Urinary bladder (tissue), 4 donors: ENCODE data around the gene PPM1N. TPM values are rescaled to one million over a fixed set of nuclear protein-coding genes. Genes with fewer than 3 reads are reported as not detected.
"Not testable (repeated sequence)": the region's sequence is repeated elsewhere in the genome, so short reads cannot be mapped to it uniquely, and the experiment has no call there.

Source experiments
- DNase-seq: peaks from one replicate; pipeline ENCODE4 v3.0.0-alpha.2; 2015; ENCODE audit errors: extremely low spot score
- H3K27ac ChIP-seq: one replicate; pipeline ENCODE4 v1.5.1; 2013; ENCODE audit warnings: low read depth, mild to moderate bottlenecking, moderate library complexity
- H3K36me3 ChIP-seq: one replicate; pipeline ENCODE4 v1.6.1; 2013; ENCODE audit warnings: mild to moderate bottlenecking, moderate library complexity; ENCODE audit not compliant: insufficient read depth
- H3K4me1 ChIP-seq: one replicate; pipeline ENCODE4 v1.6.1; 2013; ENCODE audit warnings: mild to moderate bottlenecking, moderate library complexity; ENCODE audit not compliant: insufficient read depth
- H3K4me3 ChIP-seq: one replicate; pipeline ENCODE4 v1.5.1; 2013; ENCODE audit warnings: low read depth, low read length
- WGBS: extraction: QIAGEN DNeasy Blood & Tissue Kit; methylation state at CpG from one replicate; pipeline ENCODE4 v1.1.7; 2013; 5-methylcytosine and 5-hydroxymethylcytosine counted together
- polyA plus RNA-seq: library from polyadenylated mRNA; stranded (reverse); fragments of 200-250 nt; gene quantifications from one replicate; pipeline ENCODE4 v1.2.3, GENCODE V29; 2013
- total RNA-seq: library from RNA; depleted of rRNA; stranded (reverse); fragments of >200 nt; gene quantifications from one replicate; pipeline ENCODE4 v1.2.3, GENCODE V29; 2014
- donor health status: healthy with polysubstance abuse.
- donor health status: healthy.

Gene PPM1N
- total and polyA plus RNA-seq, 2 donors = 0.53 to 5.3 TPM

DNA sequence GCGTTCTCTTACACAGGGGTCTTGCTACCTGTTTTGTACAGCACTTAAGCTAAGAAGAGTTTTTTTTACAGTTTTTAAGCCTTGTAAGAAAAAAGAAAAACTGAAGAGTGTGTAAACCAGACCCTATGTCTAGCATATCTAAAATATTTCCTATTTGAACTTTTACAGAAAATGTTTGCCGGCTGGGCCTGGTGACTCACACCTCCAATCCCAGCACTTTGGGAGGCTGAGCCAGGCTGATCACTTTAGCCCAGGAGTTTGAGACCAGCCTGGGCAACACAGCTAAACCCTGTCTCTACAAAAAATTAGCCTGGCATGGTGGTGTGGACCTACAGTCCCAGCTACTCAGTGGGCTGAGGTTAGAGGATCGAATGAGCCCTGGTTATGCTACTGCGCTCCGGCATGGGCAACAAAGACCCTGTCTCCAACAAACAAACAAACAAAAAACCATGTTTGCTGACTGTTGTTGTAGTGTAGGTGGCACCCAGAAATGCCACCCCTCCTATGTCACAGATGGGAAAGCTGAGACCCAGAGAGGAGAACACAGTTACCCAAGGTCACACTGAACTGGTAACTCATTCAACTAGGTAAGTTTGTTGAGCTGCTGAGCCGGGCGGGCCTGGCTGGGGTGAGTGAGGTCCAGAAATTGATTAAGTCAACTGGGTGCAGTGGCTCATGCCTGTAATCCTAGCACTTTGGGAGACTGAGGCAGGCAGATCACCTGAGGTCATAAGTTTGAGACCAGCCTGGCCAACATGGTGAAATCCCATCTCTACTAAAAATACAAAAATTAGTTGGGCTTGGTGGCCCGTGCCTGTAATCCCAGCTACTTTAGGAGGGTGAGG, 7.1 kb downstream of the PPM1N start:
- Histone ChIP-seq H3K4me3 (no peak overlapping the region), H3K36me3 (no peaks in the 10 kb centered on the region), H3K27ac (no peak overlapping the region), H3K4me1 (no peaks in the 10 kb centered on the region)
- WGBS = 82% methylated on average over 8 of the region's 8 CpGs
- no peak for DNase-seq

DNA sequence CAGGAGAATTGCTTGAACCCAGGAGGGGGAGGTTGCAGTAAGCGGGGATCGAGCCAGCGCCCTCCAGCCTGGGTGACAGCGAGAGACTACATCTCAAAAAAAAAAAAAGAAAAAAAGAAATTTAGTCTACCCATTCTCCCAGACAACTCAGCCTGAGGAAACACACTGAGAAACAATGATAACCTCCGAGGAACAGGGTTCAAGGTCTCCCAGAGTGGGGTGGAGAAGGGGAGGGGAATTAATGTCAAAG, 7.7 kb downstream of the PPM1N start:
- DNase-seq = no peak
- WGBS = 61% methylated on average over 5 of the region's 5 CpGs
- Histone ChIP-seq H3K36me3 (no peaks in the 10 kb centered on the region), H3K4me1 (no peaks in the 10 kb centered on the region), H3K27ac (peak overlapping the region; percentile 59), H3K4me3 (no peak overlapping the region)

DNA sequence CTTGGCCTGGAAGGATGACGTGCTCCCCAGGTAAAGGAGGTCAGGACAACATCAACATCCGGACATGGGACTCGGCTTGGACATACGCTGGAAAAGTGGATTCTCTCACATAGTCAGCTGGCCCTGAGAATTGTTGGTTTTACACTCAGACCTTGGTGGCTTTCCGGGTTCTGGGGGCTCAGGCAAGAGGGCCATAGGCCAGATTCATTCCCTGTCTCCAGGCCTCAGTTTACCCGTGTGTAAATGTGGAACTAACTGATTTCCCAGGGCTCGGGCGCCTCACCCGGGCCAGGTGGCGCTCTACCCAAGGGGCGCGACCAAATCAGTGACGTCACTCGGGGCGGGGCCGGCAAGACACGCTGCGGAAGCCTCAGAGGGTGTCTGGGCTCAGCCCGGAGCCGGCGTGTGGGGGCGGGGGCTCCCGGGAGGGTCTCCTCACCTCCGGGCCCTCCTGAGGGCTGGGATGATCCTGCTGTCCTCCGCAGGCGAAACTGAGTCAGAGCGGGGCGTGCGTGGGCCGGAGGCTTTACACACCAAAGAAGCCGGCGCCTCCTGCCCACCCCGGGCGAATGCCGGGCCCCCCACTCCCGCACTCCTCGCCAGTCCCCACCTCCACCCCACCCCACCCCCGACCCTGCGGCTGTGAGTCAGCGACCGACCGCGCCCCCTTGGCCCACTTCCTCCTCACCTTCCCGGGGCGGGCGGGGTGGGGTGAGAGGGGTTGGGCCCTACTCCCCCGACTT, 8.2 kb downstream of the PPM1N start:
- WGBS = under 1% methylated on average over 47 of the region's 47 CpGs
- peak overlapping the region; percentile 93 for H3K4me3 ChIP-seq
- H3K36me3 ChIP-seq = no peaks in the 10 kb centered on the region
- peak; percentile 80 for DNase-seq
- no peaks in the 10 kb centered on the region for H3K4me1 ChIP-seq
- peak overlapping the region; percentile 84 for H3K27ac ChIP-seq

DNA sequence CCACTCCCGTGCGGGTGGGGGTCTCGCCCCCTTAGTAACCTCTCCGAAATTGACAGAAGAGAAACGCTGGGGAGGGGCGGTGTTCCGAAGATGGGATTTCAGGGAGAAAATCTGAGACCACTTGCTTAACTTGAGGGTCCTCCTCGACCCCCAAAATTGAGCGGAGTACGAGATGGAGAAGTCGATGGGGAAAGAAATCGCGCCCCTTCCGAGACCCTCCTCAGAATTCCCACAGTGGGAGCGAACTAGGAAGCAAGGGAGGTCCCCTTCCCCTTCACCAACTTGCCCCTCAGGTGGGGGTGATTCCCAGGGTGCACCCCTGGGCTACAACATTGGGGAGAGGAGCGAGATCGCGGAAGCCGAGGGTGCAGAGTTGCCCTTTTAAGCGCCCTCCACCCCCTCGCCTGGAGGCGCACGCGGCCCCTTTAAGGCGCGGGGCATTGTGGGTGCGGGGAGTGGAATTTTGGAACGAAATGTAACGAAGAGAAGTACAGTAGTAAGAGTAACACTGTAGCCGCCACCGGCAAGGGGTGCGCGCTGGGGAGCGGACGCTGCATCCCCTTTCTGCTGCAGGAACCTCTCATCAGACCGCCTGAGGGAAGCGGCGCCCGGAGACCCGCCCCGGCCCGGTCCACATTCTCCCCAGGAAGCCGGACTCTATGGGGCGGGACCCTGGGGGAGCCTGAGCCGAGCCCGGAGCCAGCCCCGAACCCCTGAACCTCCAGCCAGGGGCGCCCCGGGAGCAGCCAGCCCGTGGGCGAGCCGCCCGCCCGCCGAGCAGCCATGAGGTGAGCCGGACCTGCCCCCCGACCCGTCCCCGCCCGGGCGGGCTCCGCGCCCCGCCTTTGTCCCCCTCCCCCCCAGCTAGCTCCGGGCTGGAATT, 9.0 kb downstream of the PPM1N start, which contains the start of gene VASP:
TSS of gene VASP (plus strand) at position 491 of the 883 bp plus-strand sequence. CDS start at position 784, 293 bp downstream.
- under 1% methylated on average over 65 of the region's 65 CpGs for WGBS
- peak within 1 kb of the TSS; percentile 84 for H3K27ac ChIP-seq
- H3K36me3 ChIP-seq = no peaks in the 10 kb centered on the region
- peak within 1 kb of the TSS; percentile 93 for H3K4me3 ChIP-seq
- peak; percentile 69 for DNase-seq
- H3K4me1 ChIP-seq = no peaks in the 10 kb centered on the region

DNA sequence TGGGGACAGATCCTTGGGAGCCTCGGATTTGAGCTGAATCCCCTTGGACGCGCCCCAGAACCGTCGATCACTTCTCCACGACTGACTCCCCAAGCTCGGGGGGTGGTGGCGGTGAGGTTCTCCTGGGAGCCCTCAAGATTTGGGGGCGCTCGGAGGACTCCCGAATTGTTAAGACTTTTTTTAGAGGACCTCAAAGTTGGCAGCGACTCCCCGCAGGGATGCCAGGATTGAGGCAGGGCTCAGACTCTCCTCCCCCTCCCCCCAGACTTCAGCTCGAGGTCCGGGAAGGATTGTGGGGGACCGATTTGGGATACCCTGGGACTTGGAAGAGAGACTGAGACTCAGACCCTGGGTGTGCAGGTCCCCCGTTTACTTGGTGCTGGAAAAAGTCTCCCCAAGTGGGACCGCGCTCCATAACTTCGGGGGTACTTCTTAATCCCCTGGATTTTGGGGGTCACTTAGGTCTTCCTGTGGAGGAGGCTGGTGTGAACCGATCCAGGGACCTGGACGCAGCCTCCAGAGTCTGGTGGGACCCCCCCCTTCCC, 9.7 kb downstream of the PPM1N start:
- whole genome bisulfite sequencing = under 1% methylated on average over 22 of the region's 22 CpGs
- H3K4me1 ChIP-seq = no peaks in the 10 kb centered on the region
- peak overlapping the region; percentile 93 for H3K4me3 ChIP-seq
- peak overlapping the region; percentile 84 for H3K27ac ChIP-seq
- H3K36me3 ChIP-seq = no peaks in the 10 kb centered on the region
- no peak for DNase-seq

DNA sequence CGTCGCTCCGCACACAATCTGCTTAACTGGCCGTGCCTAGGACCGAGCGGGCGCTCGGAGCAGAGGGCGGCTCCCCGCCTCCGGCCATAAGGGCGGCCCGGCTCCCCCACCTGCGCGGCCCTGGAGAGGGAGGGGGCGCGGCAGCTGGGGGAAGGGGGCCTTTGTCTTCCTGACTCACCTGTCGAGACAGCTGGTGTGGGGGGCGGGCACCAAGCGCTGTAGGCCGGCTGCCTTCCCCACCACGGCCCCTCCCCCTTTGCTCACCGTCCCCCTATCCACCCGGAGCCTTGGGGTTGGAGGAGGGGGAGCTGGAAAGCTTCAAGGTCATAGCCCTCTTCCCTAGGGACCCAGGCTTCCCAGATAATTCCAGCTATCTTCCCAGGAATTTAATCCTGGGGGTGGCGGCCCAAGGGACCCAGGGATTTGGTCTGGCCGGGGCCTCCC, 10.2 kb downstream of the PPM1N start:
- no peak for DNase-seq
- under 1% methylated on average over 26 of the region's 26 CpGs for WGBS

DNA sequence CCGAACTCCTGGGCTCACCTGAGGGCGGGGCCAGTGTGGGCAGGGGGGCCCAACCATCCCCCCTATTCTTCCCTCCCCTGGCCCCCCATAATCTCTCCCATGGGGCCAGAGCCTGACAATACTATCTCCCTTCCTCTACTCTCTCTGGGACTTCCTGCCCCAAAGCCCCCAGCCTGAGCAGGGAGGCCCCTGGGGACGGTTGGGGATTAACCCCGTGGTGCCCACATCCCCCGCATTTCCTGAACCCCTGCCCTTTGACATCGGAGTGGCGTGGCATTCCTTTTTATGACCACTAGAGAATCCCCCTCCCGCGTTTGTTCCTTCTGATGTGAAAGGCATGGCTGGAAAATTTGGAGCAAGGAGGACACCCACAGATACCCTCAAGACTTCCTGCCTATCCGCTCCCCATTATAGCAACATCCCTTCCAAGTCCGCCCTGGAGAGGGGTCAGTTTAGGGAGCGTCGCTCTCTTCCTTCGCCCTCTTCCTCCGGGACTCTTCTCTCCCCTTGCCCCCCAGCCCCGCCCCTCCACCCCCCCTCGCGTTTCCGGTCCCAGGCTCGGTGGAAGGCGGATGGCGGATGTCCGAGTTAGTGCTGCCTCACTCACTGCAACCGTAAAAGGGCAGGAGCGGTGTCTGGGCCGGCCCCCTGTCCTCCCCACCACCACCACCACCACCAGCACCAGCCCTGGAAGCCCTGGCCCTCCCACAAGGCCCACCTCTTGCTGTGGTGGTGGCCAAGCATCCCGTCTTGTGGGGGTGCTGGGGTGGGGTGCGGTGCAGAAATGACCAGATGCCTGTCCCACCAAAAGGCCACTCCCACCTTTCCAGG, 10.8 kb downstream of the PPM1N start:
- H3K27ac ChIP-seq = peak overlapping the region; percentile 84
- no peaks in the 10 kb centered on the region for H3K4me1 ChIP-seq
- peak overlapping the region; percentile 93 for H3K4me3 ChIP-seq
- H3K36me3 ChIP-seq = no peaks in the 10 kb centered on the region
- no peak for DNase-seq
- under 1% methylated on average over 28 of the region's 28 CpGs for WGBS

More for the DNA sequence above, 10.2 kb downstream of the PPM1N start:
- Histone ChIP-seq H3K36me3 (no peaks in the 10 kb centered on the region), H3K27ac (peak overlapping the region; percentile 84), H3K4me1 (no peaks in the 10 kb centered on the region), H3K4me3 (peak overlapping the region; percentile 93)

DNA sequence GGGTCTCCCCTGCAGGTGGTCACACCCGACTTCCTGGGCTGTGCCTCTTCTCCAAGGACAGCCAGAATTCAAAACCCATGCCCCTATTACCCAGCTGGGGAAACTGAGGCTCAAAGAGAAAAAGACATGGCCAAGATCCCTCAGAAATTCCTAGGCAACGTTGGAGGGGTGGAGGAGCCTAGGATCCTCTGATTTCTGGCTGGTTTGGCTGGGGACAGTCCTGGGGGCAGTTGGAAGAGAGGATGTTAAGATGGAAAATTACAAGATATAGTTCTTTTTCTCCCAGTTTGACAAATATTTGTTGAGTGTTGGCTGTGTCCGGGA, 11.4 kb downstream of the PPM1N start:
- Histone ChIP-seq H3K27ac (peak overlapping the region; percentile 84), H3K4me3 (peak overlapping the region; percentile 93), H3K4me1 (peaks cover 1% of the 10 kb centered on the region), H3K36me3 (no peaks in the 10 kb centered on the region)
- DNase-seq = no peak
- 5% methylated on average over 3 of the region's 3 CpGs for whole genome bisulfite sequencing

DNA sequence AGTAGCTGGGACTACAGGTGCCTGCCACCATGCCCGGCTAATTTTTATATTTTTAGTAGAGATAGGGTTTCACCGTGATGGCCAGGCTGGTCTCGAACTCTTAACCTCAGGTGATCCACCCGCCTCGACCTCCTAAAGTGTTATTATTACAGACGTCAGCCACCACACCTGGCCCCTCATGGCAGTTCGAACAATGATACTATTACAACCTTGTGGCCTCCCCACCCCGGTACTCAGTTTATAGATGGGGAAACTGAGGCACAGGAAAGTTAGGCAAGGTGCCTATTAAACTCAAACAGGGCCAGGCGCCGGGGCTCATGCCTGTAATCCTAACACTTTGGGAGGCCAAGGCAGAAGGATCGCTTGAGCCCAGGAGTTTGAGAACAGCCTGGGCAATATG, 12.1 kb downstream of the PPM1N start:
- WGBS = 83% methylated on average over 11 of the region's 11 CpGs
- not testable (repeated sequence) for DNase-seq, H3K36me3 ChIP-seq, H3K4me1 ChIP-seq, H3K4me3 ChIP-seq, H3K27ac ChIP-seq

DNA sequence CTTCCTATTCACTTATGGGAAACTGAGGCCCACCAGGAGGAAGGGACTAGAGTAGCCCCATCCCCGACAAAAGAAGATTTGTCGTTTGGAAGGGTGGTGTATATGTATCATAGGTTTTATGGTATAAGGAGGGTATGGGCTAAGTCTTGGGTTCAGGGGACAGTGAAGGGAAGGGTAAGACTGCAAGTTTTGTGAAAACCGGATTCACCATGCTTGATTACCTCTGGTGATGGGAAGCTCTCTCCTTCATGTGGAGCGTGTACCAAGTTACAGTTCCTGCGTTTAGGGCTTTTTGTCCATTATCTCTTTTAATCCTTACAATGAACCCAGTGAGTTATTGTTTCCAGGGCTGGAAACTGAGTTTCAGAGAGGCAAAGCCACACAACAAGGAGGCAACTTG, 12.8 kb downstream of the PPM1N start:
- Histone ChIP-seq H3K27ac (no peak overlapping the region), H3K36me3 (no peaks in the 10 kb centered on the region), H3K4me3 (no peak overlapping the region), H3K4me1 (peaks cover 3% of the 10 kb centered on the region)
- no peak for DNase-seq
- 89% methylated on average over 5 of the region's 5 CpGs for WGBS

DNA sequence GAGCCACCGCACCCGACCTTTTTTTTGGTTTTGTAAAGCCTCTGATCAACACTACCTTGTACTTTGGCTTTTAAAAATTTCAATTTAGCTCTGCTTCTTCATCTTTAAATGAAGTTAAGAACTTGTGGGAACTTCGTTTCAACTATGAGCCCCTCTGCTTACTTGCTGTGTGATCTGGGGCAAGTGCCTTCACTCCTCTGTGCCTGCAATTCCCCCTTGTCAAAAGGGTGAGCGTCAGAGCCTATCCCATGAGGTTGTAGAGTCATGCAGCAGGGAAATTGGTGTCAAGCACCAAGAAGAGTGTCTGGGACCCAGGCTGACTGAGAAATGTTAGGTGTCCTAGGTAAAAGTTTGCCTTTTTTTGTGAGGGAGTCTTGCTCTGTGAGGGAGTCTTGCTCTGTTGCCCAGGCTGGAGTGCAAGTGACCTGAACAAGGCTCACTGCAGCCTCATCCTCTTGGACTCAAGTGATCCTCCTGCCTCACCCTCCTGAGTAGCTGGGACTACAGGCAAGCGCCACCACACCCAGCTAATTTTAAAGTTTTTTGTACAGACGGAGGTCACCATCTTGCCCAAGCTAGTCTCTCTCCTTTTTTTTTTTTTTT, 14.7 kb downstream of the PPM1N start:
- WGBS = 85% methylated on average over 6 of the region's 6 CpGs
- no peak for DNase-seq
- H3K36me3 ChIP-seq = no peaks in the 10 kb centered on the region
- H3K4me1 ChIP-seq = peaks cover 3% of the 10 kb centered on the region
- H3K27ac ChIP-seq = no peak overlapping the region
- H3K4me3 ChIP-seq = no peak overlapping the region

DNA sequence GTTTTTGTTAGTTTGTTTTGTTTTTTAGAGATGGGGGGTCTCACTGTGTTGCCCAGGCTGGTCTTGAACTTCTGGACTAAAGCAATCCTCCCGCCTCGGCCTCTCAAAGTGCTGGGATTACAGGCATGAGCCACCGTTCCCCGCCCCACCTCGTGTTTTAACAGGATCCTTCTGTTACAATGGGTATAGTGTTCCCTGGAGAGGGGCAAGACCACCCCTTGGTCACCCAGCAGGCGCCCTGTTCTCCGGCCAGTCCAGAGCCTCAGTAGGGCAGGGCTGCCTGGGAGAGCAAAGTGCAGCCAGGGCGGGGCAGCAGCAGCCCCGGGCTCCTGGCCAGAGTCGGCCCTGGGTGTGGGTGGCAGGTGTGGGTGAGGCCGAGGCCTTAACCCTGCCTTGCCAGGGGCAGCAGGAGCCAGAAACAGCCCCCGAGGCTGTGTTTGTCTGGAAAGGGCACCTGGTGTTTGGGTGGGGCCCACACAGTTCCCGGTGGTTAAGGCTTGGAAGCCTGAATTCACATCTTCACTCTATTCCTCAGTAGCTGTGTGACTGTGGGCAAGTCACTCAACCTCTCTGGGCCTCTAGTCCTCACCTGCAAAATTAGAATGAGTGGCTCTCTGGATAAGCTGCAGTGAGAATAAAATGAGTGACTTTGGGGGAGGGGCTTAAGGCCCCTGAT, 16.3 kb downstream of the PPM1N start:
- Histone ChIP-seq H3K4me3 (no peak overlapping the region), H3K27ac (no peak overlapping the region), H3K36me3 (no peaks in the 10 kb centered on the region), H3K4me1 (peaks cover 3% of the 10 kb centered on the region)
- DNase-seq = no peak
- 58% methylated on average over 13 of the region's 13 CpGs for WGBS
